ENCODE data around the gene NTMT1.

Gene NTMT1

DNA sequence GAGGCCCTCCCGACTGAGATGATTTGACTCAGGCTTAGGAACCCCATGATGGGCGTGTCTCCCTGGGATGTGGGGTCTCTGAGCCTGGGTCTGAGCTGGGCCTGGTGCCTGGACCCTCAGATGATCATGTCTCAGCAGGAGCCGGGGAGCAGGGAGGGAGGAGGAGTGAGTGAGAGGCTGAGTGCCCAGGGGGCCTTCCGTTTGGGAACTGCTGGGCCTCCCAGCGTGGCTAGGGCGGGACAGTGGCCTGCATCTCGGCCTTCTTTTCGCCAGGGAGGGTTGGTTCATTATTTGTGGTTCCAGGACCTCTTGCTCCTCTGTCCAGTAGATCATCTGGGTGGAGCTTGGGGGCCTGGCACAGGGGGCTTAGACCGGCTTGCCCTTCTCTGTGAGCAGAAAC lies 45.1 kb downstream of the NTMT1 start:
- Histone ChIP-seq H4K20me1 (ENCODE audit: insufficient read depth, low read length) (no peaks in the 10 kb centered on the region), H3K9ac (ENCODE audit: low read length) (no peak overlapping the region)

DNA sequence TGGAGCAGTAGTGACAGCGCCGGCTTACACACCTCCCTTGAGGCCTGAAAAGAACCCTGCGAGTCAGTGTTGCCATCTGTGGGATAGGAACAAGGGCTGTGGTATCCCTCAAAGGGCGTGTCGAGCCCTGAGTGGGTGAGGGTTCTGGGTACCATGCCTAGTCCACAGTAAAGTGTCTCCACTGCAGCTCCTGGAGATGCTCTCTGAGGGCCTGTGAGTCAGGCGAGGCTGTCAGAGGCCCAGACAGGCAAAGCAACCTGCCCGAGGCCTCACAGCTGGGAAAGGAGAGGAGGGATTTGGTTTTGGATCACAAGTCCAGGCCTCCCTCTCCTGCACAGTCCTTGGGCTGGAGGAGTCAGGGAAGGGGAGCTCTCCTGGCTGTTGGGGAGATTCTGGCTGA lies 45.6 kb downstream of the NTMT1 start:
- H4K20me1 ChIP-seq (ENCODE audit: insufficient read depth, low read length), result no peaks in the 10 kb centered on the region
- no peak overlapping the region for H3K4me2 ChIP-seq (ENCODE audit: low read length)
- no peak overlapping the region for H3K27ac ChIP-seq (ENCODE audit: low read length)
- no peaks in the 10 kb centered on the region; the same call in 1 of the 2 replicates for H3K27me3 ChIP-seq (ENCODE audit: low read depth, low read length)
- H2AFZ ChIP-seq (ENCODE audit: low read depth, low read length), result no peak overlapping the region
- no peak overlapping the region for H3K9ac ChIP-seq (ENCODE audit: low read length)
- H3K4me1 ChIP-seq (ENCODE audit: low read length), result no peaks in the 10 kb centered on the region
- no peak for TF ChIP-seq EZH2phosphoT487 (IDR thresholded peaks at IDR 0.05; ENCODE audit: low read depth)
- no peak for TF ChIP-seq CTCF (IDR thresholded peaks at IDR 0.05; ENCODE audit: low read depth, low read length)
- no peaks in the 10 kb centered on the region for H3K9me3 ChIP-seq (ENCODE audit: insufficient read depth, low read length)
- H3K79me2 ChIP-seq (ENCODE audit: low read length), result no peaks in the 10 kb centered on the region
- no peak overlapping the region for H3K4me3 ChIP-seq (ENCODE audit: low read length)
- no peaks in the 10 kb centered on the region for H3K36me3 ChIP-seq (replicated peaks; ENCODE audit: low read depth, low read length)

More for the DNA sequence above, 45.1 kb downstream of the NTMT1 start:
- Histone ChIP-seq H3K27me3 (ENCODE audit: low read depth, low read length) (no peaks in the 10 kb centered on the region; the same call in 1 of the 2 replicates), H3K36me3 (replicated peaks; ENCODE audit: low read depth, low read length) (no peaks in the 10 kb centered on the region), H3K4me3 (ENCODE audit: low read length) (no peak overlapping the region), H3K79me2 (ENCODE audit: low read length) (no peaks in the 10 kb centered on the region), H3K4me1 (ENCODE audit: low read length) (no peaks in the 10 kb centered on the region), H3K4me2 (ENCODE audit: low read length) (no peak overlapping the region), H3K9me3 (ENCODE audit: insufficient read depth, low read length) (no peaks in the 10 kb centered on the region), H3K27ac (ENCODE audit: low read length) (no peak overlapping the region), H2AFZ (ENCODE audit: low read depth, low read length) (no peak overlapping the region)
- TF ChIP-seq EZH2phosphoT487 (IDR thresholded peaks at IDR 0.05; ENCODE audit: low read depth), result no peak
- TF ChIP-seq CTCF (IDR thresholded peaks at IDR 0.05; ENCODE audit: low read depth, low read length), result no peak

DNA sequence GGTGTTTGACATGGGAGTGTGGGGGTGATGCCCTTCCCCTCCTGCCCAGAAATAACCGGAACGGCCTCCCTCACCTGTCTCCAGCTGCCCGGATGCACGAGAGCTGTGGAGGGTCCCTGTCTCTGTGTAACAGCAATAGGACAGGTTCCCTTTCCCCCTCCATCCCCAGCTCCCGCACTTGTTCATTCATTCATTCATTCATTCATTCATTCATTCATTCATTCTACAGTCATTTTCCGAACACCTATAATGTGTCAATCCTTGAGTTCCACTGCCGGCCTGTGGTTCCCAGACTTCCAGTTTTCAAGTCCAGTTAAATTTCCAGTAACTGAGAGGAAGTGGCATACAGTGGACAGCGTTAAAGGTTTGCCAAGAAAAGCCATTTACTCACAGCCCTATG lies 46.7 kb downstream of the NTMT1 start:
- Histone ChIP-seq H3K4me3 (ENCODE audit: low read length) (no peak overlapping the region), H3K9ac (ENCODE audit: low read length) (no peak overlapping the region), H3K79me2 (ENCODE audit: low read length) (no peaks in the 10 kb centered on the region), H3K36me3 (replicated peaks; ENCODE audit: low read depth, low read length) (no peaks in the 10 kb centered on the region), H3K9me3 (ENCODE audit: insufficient read depth, low read length) (no peaks in the 10 kb centered on the region), H3K27ac (ENCODE audit: low read length) (no peak overlapping the region), H3K27me3 (ENCODE audit: low read depth, low read length) (no peaks in the 10 kb centered on the region; the same call in 1 of the 2 replicates), H2AFZ (ENCODE audit: low read depth, low read length) (no peak overlapping the region), H4K20me1 (ENCODE audit: insufficient read depth, low read length) (no peaks in the 10 kb centered on the region), H3K4me2 (ENCODE audit: low read length) (no peak overlapping the region), H3K4me1 (ENCODE audit: low read length) (no peaks in the 10 kb centered on the region)
- no peak for TF ChIP-seq EZH2phosphoT487 (IDR thresholded peaks at IDR 0.05; ENCODE audit: low read depth)
- TF ChIP-seq CTCF (IDR thresholded peaks at IDR 0.05; ENCODE audit: low read depth, low read length), result no peak

DNA sequence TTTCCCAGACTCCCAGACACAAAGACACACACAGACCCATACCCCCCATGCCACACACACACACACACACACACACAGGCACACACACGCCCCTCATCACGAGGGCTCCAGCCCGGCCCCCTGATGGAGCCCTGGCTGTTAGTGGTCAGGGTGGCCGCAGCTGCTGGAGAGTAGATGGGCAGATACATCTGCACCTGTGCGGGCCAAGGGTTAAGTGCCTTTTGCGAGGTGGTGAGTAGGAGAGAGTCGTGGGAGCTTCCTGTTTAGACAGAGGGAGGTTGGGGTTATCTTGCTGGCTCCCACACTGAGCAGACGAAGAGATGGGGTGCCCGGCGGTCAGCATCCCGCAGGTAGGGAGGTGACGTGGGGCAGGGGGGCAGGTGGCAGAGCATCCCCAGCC lies 47.6 kb downstream of the NTMT1 start:
- TF ChIP-seq CTCF (IDR thresholded peaks at IDR 0.05; ENCODE audit: low read depth, low read length), result no peak
- TF ChIP-seq EZH2phosphoT487 (IDR thresholded peaks at IDR 0.05; ENCODE audit: low read depth), result no peak
- Histone ChIP-seq H3K9me3 (ENCODE audit: insufficient read depth, low read length) (no peaks in the 10 kb centered on the region), H3K4me3 (ENCODE audit: low read length) (no peak overlapping the region), H3K27ac (ENCODE audit: low read length) (no peak overlapping the region), H3K4me2 (ENCODE audit: low read length) (no peak overlapping the region), H3K4me1 (ENCODE audit: low read length) (no peaks in the 10 kb centered on the region), H4K20me1 (ENCODE audit: insufficient read depth, low read length) (no peaks in the 10 kb centered on the region), H3K79me2 (ENCODE audit: low read length) (no peaks in the 10 kb centered on the region), H3K27me3 (ENCODE audit: low read depth, low read length) (no peaks in the 10 kb centered on the region; the same call in 1 of the 2 replicates), H3K36me3 (replicated peaks; ENCODE audit: low read depth, low read length) (no peaks in the 10 kb centered on the region), H3K9ac (ENCODE audit: low read length) (no peak overlapping the region), H2AFZ (ENCODE audit: low read depth, low read length) (no peak overlapping the region)
